Transverse colon (tissue), 4 donors: ENCODE data around the gene LYPD1.

ENCODE experiments used
- CTCF ChIP-seq, 5 experiments: fragments of 200-600 bp in 3 of 5; fragments of 450-650 bp in 2 of 5; sonication (generic) in 3 of 5; IDR thresholded peaks; 1 replicate in 2 of 5; 2 replicates in 3 of 5; pipeline ENCODE4 v1.5.1; 2016 to 2017; ENCODE audit warnings: antibody characterized with exemption in 5 of 5, inconsistent platforms in 3 of 5, mild to moderate bottlenecking in 2 of 5, moderate library complexity in 1 of 5
- EP300 ChIP-seq: sonication (generic); formaldehyde crosslinking; IDR thresholded peaks from one replicate; pipeline ENCODE4 v1.6.1; 2017; ENCODE audit warnings: antibody characterized with exemption, low read depth
- POLR2A ChIP-seq: fragments of 450-650 bp; IDR thresholded peaks from one replicate; pipeline ENCODE4 v1.6.1; 2016; ENCODE audit warnings: antibody characterized with exemption, mild to moderate bottlenecking, moderate library complexity
- POLR2AphosphoS5 ChIP-seq, 3 donors: sonication (generic); formaldehyde crosslinking; IDR thresholded peaks; one replicate each; pipeline ENCODE4 v1.6.1; 2016; ENCODE audit warnings: antibody characterized with exemption in 3 of 3

- no peak for TF ChIP-seq EP300
- TF ChIP-seq CTCF (IDR thresholded peaks at IDR 0.05), result no peak
- TF ChIP-seq POLR2AphosphoS5 (IDR thresholded peaks at IDR 0.05), result no peak
- no peak for TF ChIP-seq POLR2A
Measured at GRCh38 chr2:132692816-132693215, 22.8 kb upstream of the LYPD1 start.
